GM23338 (cell line): ENCODE data around the gene CTNNA3.

Experiments used
- CTCF ChIP-seq, 2 experiments: fragments of 200-600 bp in 1 of 2; sonication (generic) in 1 of 2; conservative IDR thresholded peaks; 2 replicates each; pipeline versions ENCODE4 v1.5.1 to v1.6.1; 2016 to 2017; ENCODE audit warnings: antibody characterized with exemption in 2 of 2, low read depth in 2 of 2, mild to moderate bottlenecking in 2 of 2, moderate library complexity in 1 of 2
- EZH2 ChIP-seq: fragments of 200-600 bp; sonication (generic); IDR thresholded peaks from one replicate; pipeline ENCODE4 v1.8.0; 2017; ENCODE audit warnings: antibody characterized with exemption, mild to moderate bottlenecking, low read depth; ENCODE audit not compliant: unreplicated experiment
- EZH2phosphoT487 ChIP-seq: fragments of 200-600 bp; sonication (generic); IDR thresholded peaks from one replicate; pipeline ENCODE4 v1.8.1; 2018; ENCODE audit warnings: antibody characterized with exemption; ENCODE audit not compliant: unreplicated experiment
- NANOG ChIP-seq: IDR thresholded peaks from 2 replicates; pipeline ENCODE4 v1.6.1; 2016; ENCODE audit warnings: antibody characterized with exemption, borderline replicate concordance
- POLR2AphosphoS5 ChIP-seq: IDR thresholded peaks from 2 replicates; pipeline ENCODE4 v1.6.1; 2016; ENCODE audit warnings: antibody characterized with exemption, low read depth
- REST ChIP-seq: IDR thresholded peaks from one replicate; pipeline ENCODE4 v1.6.1; 2018; ENCODE audit warnings: antibody characterized with exemption; ENCODE audit not compliant: unreplicated experiment
- TF ChIP-seq, protein P1 (sequence below): IDR thresholded peaks from 2 replicates; pipeline ENCODE4 v1.6.1; 2016; ENCODE audit warnings: antibody characterized with exemption

DNA sequence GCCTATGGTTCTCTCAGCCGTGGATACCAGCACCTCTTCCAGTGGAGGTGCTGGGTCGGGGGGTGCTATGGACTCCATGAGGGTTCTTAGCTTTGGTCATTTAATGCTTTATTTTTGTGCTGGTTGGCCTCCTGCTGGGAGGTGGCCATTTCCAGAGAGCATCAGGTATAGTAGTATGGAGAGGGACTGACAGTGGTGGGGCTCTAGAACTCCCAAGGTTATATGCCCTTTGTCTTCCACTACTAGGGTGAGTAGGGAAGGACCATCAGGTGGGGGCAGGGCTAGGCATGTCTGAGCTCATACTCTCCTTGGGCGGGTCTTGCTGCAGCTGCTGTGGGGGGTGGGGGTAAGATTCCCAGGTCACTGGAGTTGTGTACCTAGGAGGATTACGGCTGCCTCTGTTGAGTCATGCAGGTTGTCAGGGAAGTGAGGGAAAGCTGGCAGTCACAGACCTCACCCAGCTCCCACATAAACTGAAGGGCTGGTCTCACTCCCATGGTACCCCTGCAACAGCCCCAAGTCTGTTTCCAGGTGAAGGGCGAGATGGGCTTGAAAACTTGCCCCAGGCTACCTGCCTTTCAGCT lies 1533.3 kb downstream of the CTNNA3 start:
- TF ChIP-seq CTCF (conservative IDR thresholded peaks at IDR 0.05; ENCODE audit: low read depth in 2 of 2), result no peak
- TF ChIP-seq EZH2, result no peak
- TF ChIP-seq NANOG, result no peak
- no peak for TF ChIP-seq EZH2phosphoT487
- TF ChIP-seq POLR2AphosphoS5, result no peak
- TF ChIP-seq, protein P1, sequence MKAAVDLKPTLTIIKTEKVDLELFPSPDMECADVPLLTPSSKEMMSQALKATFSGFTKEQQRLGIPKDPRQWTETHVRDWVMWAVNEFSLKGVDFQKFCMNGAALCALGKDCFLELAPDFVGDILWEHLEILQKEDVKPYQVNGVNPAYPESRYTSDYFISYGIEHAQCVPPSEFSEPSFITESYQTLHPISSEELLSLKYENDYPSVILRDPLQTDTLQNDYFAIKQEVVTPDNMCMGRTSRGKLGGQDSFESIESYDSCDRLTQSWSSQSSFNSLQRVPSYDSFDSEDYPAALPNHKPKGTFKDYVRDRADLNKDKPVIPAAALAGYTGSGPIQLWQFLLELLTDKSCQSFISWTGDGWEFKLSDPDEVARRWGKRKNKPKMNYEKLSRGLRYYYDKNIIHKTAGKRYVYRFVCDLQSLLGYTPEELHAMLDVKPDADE, result no peak
- no peak for TF ChIP-seq REST
